ENCODE measurements around the gene PODXL.

PODXL gene

DNA sequence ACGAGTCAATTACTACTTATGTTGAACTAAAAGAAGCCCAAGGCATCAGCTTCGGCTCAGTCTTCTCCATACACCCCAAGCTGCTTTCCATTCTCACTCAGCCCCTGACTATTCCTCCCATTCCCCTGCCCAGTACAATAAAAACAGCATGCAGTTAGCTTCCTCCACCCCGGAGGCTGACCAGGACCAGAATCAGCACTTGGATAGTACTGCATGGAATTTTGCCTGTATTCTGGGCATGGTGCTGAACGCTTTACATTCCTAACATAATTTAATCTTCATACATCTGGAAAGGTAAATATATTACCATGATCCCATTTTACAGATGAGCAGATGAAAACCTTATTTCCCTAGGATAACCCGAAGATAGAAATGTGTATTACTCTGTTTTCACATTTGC is 7.5 kb upstream of the PODXL start:
- DNase-seq = no peak

DNA sequence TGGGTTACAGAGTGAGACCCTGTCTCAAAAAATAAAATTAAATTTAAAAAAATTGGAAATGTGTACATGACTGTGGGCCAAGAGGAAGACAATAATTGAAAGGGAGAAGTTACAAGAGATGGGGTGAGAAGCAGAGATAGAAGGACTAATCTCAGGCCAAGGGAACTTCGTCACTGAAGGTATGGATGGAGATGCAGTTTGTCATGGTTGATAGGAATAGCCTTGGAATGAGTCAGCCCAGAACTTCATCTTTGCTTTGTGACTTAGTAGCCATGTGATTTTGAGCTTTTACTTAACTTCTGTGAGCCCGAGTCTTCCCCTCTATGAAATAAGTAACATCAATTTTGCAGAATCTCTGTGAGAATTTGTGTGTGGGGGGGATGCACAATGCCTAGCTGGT is 6.5 kb upstream of the PODXL start:
- DNase-seq = no peak

DNA sequence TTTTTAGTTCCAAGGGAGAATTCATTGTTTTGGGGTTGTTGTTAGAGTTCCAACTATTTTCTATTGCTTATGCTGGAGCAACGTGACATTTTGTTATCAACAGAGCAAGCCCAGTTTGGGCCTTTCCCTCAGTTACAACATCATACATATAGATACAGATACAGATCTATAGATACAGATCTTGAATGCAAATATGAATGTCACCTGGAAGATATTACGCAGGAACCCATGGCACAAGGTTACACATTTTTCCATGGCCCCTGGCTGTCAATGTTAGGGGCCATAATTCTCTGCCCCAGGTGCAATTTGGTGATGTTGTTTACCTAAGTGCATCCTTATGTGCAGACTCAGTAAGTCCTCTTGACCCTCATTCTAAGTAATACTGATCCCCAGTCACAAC is 3.6 kb upstream of the PODXL start:
- DNase-seq = no peak

DNA sequence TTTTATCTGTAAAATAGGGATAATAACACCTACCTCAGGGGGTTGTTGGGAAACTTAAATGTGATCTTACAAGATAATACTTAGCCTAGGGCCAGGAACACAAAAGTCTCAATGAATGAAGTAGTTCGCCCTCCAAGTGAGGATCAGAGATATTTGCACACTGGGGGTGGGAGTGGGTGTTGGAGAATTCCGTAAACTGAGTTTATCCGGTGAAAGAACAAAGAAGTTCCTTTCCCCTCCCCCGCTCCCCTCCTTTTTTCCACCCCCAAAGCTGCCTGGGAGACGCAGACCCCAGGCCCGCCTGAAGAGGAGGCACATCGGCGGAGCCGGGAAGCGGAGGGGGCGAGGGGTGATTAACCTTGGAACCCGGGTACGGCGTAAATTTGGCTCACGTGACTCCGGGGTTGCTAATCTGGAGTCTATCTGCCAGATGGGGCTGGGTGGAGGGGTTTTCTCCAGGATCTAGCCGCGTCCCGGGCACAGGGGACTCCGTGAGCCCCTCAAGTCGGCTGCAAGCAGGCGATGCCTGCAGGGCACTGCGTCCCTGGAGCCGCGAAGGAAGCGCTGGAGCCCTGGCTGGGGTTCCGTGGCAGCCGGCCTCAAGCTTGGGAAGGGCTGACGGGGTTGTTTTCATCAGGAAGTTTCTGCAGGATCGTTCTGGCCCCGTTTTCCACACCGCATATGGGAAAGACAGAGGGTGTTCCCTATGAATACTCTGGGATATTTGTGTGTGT is 1.4 kb upstream of the PODXL start:
- DNase-seq = peak; percentile 83

DNA sequence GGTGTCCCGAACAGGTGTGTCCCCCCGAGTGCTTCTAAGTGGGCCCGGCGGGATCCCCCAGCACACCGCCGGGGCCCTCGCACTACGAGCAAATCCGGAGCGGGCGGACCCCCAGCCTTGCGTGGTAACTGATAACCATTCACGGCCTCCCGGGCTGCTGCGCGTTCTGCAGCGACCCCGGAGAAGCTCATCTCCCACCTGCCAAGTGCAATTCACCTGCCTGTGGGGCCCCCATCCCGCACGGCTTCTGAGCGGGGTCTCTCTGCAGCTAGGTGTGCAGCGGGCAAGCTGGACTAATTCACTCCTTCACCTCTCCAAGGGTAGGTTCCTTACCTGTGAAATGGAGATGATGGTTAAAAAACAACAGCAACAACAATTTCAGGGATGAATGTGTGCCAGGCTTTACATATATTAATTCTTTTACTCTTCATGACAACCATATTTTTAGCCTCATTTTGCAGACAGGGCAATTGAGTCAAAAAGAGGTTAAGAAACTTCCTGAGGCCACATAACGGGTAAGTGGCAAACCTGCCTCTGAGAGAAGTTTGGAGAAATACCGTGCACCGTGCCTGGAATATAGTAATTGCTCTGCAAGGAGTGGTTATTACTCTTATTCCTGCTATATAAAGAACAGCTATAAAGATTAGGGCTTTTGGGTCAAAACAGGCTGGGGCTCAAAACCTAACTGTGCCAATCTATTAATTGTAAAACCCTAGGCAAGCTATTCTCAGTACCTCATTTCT is 652 bp upstream of the PODXL start:
- no peak for DNase-seq

DNA sequence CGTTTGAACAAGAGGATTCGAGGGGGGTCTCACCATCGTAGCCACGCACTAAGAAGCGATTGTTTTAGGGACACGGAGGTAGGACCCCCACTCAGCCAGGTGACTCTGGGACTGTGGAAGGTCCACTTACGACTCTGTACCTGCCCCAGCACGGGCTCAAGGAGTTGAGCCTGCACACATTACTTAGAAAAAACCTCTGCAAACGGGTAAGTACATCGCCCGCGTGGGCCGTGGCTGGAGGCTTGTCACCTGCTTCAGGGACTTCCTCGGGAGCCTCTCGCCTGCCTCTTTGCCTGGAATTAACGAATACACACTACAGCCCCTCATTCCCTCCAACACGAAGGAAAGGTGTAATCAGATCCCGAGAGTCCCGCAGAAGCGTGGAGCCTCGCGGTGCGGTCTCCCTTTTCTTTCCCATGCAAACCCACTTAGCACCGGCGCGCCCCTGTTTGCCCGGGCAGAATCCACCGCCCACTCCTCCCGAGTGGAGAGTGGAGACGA is 826 bp downstream of the PODXL start:
- DNase-seq = no peak

DNA sequence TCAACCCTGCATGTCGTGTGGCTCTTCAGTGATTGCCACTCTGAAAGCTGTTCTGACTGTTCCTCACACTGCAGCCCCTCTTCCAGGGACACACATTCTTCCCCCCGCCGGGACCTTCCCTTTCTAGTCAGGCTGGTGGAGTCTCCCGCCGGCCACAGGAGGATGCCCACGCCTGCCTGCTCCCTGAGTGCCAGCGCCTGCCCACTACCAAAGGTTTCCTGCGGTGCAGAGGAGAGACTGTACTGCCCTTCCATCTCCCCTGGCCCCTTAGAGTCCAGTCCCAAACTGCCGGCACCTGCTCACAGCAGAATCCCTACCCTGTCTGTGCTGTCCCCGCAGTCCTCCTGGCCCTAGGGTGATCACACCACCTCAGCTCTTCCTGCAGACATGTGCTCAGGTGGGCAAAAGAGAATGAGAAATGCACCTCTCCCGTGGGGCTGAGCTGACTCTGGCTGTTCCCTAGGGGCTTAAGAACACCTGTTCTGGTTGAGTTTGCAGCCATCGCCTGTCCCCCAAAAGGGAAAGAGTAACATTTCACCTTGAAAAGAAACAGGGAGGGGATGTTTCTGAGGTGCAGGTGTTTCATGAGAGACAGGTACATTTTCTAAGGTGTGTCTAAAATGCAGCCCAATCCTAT is 1.4 kb downstream of the PODXL start:
- no peak for DNase-seq

DNA sequence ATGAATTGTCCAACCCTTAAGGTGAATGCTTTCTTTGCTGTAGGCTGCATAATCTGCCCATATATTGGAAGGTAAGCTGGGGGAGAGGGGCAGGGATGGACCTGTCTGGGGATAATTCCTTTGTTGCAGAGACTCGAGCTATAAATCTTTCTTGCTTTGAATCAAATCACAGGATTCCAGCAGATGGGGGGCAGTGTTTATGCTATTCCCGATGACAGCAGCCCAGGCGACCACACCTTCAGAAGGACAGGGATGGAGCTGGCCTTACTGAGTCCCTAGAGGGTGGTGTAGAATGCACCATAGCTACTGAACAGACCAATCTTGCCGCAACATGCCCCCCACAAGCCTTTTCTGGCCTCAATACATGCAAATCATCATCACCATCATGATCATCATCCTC is 2.5 kb downstream of the PODXL start:
- no peak for DNase-seq

DNA sequence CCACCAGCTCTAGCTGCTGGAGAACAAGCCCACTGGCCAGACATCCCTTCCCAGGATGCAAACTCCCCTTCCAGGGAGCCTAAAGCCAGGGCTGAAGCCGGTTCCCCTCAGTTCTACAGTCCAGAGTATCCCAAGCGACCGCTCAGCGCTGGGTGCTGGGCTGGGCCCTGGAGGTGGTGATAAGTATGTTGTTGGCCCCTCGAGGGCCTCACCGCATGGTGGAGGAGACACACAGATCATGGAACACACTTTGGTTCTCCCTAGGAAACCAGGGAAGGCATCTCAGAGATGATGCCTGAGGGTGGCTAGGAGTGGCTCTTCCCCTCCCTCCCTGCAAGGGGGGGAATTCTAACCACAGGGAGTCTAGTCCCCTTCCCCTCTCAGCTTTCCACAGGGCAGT is 4.4 kb downstream of the PODXL start:
- no peak for DNase-seq

DNA sequence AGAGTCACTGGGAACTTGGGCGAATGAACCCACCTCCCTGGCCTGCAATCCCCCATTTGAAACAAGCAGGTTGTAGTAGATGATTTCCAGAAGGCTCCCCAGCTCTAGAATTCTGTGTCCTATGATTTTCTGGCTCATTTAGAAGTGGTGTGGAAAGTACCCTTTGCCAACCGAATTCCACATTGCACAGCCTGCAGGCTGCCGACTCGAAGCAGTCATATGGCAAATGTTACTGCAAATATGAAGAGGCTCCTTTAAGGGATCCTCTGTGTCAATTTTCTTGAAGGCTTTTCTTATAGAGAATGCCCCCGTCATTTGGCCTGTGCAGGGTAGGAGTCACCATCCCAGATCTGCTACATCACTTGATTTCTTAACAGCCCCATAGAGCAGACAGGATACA is 5.6 kb downstream of the PODXL start:
- no peak for DNase-seq

DNA sequence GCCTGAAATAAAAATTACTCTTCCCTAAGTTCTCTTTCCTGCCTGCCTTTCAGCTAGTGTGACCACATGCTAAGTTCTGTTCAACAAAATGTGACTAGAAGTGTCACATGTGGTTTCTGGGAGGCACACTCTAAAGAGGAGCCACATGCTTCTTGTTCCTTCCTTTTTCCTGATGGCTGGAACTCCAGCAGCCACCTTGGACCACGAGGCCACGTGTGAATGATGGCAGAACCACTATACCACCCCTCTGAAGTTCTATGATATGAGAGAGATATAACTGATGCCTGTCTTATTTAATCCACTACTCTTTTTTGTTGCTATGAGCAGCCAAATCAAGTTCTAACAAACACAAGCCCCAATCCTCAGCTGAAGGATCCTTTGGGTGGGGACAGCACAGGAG is 8.1 kb downstream of the PODXL start:
- no peak for DNase-seq

DNA sequence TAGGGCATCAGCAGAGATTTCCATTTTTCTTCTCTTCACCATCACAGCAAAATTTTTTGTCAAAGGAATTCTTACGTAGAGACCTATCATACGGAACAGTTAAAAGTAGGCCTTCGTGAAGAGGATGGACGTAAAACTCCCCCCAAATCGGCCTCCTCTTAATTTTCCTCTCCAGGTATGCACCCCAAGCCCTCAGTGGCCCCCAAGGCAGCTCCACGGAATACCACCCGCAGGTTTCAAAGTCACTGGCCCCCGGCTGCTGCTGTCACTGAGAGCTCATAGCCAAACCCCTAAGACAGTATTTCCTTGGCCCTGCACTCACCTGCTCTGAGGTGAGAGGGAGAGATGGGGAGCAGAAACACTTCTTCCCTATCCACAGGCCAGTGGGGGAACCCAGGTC is 8.8 kb downstream of the PODXL start:
- no peak for DNase-seq

DNA sequence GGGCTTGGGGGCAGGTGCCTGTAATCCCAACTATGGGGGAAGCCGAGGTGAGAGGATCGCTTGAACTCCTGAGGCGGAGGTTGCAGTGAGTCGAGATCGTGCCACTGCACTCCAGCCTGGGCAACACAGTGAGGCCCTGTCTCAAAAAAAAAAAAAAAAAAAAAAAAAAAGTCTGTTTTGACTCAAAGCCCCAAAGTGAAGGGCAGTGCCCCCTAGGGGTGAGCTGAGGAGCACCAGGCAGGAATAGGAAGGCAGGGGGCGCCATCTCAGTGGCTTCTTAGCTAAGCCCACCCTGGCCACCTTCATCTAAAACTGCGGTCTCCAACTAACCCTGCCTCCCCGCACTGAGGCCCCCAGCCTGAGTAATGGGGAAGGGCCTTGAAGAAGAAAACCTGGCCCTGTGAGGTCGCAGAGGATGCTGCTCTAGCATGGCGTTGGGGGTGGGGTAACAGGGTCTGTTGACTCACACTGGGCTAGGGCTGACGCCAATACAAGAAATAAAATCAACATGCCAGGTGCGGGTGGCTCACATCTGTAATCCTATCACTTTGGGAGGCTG is 9.8 kb downstream of the PODXL start:
- DNase-seq = peak; percentile 86

DNA sequence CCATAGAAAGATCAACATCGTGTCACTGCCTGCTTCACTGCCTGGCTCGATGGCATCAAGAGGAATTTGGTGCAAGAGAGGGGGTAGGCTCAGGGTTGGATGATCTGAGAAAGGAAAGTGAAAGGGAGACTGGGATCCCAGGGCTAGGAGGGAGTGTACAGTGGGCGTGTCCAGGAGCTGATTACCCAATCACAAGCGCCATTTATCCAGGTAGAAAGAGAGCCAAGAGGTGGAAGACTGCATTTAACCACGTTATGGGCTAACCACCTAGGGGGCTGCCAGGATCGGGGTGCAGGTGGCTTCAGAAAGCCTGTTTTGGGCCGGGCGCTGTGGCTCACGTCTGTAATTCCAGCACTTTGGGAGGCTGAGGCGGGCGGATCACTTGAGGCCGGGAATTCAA is 10.3 kb downstream of the PODXL start:
- no peak for DNase-seq

DNA sequence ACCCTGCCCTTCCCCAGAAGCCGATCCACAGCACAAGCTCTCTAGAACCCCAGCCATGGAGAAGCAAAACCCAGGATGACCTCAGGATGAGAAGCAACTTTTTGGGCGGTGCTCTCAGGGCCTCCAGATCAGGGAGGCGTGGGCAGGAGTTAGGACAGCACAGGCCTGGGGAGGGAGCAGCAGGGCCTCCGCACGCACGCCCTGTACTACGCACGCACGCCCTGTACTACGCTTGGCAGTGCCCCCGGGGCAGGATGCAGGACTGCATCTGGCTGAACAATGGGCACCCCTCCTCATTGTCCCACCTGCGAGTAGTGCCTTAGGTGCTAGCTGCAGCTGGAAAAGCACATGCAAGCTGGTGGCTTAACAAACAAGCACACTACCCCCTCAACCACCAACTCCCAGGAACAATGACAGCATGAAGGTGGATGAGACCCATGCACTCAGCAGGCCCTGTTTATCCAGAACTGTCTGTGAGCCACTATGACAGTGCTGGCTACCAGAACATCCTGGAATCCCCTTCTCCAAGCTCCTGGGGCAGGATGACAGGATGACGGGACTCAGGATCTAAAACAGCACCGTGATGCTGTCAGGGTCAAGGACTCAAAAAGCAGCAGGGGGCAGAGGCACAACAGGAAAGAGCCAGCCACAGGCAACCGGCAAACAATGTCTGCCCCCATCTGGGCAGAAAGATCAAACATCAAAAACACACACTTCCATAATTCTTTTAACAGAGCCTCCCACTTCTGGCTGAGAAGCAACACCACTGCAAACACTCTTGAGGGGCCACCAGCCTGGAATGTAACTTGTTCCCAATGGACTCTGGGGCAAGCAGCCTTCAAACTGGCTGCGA is 11.8 kb downstream of the PODXL start:
- DNase-seq = peak; percentile 93

DNA sequence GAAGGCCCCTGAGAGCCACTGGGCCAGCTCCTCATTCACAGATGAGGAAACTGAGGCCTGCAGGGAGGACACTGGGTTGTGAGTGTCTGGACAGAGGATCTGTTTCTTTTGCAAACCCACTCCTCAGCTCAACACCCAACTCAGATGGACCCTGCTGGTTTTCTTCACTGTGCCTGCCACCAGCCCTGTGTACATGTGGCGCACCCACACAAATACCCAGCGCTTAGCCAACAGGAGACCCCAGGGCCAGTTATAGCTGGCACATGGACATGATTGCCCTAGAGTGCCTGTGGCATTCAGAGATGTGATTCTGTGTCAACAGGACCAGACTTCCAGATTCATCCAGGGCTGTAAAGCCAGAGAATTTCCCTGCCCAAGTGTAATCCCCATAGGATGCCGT is 12.4 kb downstream of the PODXL start:
- no peak for DNase-seq

DNA sequence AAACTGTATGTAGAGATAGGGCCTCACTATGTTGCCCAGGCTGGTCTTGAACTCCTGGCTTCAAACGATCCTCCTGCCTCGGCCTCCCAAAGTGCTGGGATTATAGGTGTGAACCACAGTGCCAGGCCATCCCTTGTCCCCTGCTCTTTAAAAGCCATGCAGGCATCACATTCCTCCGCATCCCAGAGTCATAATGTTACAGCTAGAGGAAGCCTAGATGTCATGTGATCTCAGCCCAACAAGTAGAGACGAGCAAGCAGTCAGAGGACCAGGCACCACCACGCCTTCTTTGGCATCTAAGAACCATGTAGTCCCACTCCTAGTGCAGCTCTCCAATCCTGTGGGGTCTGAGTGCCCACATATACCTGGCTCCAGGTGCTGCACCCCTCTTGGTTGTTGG is 13.1 kb downstream of the PODXL start:
- no peak for DNase-seq

DNA sequence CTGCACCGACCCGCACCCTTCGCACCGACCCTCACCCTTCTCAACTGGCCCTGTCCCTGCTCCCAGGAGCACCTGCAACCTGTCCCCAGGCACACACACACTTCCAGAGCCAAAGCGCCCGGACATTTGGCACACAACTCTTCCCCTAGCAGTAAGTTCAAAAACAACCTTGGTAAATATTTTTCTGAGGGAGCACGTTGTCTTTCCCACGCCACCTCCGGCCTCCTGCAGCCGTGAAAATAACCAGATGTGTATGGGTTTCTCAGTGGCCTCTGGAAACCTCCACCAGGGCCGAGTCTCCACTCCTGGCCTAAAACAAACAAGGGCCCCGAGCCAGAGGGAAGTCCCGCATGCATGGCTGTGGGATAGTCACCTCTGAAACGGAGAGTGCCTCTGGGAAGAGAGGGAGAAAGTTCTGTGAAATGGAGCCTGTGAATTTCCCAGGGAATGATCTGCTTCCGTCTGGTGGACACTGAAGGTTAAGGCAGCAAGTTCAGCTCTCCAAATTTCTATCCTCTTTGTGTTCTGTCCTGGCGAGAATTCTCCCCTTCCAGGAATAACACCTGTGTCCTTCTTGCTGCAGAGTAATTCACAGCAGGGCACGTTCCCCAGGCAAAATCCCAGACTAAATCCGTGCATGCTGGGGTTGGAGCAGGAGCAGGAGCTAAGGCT is 15.8 kb downstream of the PODXL start:
- peak; percentile 75 for DNase-seq

DNA sequence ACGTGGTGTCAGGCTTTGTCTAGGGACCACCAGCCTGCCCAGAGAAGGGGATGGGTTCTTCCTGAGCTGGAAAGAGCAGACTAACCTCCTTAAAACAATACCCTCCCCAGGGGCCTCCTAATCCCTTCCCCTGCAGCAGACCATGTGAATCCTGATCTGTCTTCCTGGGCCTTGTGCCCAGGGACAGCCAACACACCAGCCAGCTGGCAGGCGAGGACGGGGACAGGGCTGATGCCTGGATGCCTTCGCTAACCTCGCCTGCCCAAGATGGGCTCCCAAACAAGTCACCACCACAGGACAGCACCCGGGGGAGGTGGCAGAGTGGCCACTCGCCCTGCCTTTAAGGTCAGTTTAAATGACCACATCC is 17.6 kb downstream of the PODXL start:
- DNase-seq = no peak

DNA sequence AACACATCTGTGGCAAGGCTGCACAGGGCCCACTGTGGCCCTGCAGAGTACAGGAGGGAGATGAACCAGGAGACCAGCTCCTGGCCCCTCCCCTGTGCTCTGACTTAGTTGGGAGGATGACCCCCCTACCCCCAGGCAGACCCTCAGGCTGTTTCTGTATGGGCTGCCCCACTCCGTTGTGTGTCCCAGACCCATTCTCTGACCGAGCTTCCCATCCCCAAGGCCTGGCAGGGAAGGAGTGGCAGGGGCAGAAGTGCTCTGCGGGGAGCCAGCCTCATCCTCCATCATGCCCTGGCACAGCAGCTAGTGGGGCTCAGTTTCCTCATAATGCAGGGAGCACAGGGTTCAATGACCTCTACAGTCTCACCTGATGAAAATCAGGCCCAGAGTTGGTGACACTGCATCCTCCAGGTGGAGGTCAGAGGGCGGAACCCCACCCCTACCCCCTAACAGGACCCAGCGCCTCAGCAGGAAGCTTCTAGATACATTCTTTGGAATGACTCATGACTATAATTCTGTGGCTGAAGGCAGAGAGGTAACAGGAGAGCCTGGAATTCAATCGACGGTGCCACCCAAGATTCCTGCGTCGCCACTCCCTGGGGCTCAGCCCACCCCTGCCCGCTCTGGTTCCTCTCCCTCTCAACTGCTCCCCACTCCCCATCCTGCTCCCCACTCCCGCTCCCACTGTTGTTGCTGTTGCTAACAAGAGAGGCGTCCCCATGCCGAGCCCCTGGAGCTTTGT is 18.2 kb downstream of the PODXL start:
- DNase-seq = peak; percentile 80

DNA sequence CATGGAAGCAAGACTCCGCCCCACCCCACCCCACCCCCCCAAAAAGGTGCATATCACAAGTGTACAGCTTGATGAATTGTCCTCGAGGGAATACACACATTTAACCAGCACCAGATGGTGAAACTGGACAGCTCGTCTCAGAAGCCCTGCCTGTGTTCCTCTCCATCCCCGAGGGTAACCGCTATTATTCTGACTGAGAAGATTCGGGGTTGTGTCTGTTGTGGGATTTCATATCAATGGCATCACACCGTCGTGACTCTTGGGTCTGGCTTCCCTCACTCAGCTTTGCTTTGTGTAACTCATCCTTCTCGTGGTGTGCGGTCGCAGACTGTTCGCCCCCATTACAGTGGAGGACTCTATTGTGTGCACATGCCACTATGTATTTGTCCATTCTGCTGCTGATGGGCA is 18.9 kb downstream of the PODXL start:
- DNase-seq = no peak
